OCI-LY7 (cell line): ENCODE data around the gene MARK3.

Source experiments
- EZH2phosphoT487 ChIP-seq: fragments of 200-600 bp; sonication (generic); IDR thresholded peaks from 2 replicates; pipeline ENCODE4 v1.6.1; 2018; ENCODE audit warnings: low read depth, borderline replicate concordance, mild to moderate bottlenecking, mixed run types, antibody characterized with exemption, low read length, moderate library complexity, mixed read lengths
- TF ChIP-seq, protein P1 (sequence below): fragments of 200-600 bp; sonication (generic); conservative IDR thresholded peaks from 2 replicates; pipeline ENCODE4 v1.5.1; 2014; ENCODE audit warnings: mild to moderate bottlenecking, antibody characterized with exemption, low read length, moderate library complexity, mixed read lengths

DNA sequence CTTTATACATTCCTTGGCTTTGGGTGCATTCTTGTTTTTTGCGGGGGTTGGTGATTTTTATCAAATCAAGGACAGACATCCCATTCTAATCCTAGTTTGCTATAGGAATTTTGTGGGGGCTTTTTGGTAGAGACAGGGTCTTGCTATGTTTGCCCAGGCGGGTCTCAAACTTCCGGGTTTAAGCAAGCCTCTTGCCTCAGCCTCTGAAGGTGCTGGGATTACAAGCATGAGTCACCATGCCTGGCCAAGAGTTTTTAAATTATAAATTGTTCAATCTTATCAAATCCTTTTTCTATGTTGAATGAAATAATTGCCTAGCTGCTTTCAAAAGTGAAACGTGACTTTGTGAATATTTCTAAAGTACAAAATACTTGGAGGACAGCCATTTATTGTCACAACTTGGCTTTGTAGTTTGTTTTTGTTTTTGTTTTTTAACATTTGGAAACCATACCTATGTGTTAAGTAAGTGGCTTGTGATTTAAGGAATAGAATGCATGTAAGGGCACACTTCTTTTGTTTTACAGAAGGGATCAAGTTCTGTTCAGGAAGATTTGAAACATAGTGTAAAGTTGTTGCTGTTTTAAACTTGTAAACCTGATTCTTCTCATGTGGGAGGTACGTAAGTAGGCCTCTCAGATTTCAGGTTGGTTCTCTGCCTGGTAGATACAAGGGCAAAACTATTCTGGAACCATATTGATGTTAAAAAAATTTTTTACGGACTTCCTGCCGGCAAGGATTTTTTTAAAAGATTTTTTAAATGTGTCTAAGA is 13.4 kb downstream of the MARK3 start:
- TF ChIP-seq, protein P1, sequence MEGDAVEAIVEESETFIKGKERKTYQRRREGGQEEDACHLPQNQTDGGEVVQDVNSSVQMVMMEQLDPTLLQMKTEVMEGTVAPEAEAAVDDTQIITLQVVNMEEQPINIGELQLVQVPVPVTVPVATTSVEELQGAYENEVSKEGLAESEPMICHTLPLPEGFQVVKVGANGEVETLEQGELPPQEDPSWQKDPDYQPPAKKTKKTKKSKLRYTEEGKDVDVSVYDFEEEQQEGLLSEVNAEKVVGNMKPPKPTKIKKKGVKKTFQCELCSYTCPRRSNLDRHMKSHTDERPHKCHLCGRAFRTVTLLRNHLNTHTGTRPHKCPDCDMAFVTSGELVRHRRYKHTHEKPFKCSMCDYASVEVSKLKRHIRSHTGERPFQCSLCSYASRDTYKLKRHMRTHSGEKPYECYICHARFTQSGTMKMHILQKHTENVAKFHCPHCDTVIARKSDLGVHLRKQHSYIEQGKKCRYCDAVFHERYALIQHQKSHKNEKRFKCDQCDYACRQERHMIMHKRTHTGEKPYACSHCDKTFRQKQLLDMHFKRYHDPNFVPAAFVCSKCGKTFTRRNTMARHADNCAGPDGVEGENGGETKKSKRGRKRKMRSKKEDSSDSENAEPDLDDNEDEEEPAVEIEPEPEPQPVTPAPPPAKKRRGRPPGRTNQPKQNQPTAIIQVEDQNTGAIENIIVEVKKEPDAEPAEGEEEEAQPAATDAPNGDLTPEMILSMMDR: no peak
- TF ChIP-seq EZH2phosphoT487: no peak
